BE2C (cell line): ENCODE results near the gene NOVA2.

Source experiments
- DNase-seq: peaks from one replicate; pipeline ENCODE4 v3.0.0-alpha.2; 2020
- H3K27me3 ChIP-seq: fragments of 250-450 bp; sonication (Bioruptor Pico); 2 replicates; pipeline ENCODE4 v1.5.1; 2020; ENCODE audit warnings: mild to moderate bottlenecking
- H3K36me3 ChIP-seq: fragments of 250-450 bp; sonication (Bioruptor Pico); 2 replicates; pipeline ENCODE4 v1.5.1; 2020; ENCODE audit warnings: mild to moderate bottlenecking
- H3K4me1 ChIP-seq: fragments of 250-450 bp; sonication (Bioruptor Pico); 2 replicates; pipeline ENCODE4 v1.5.1; 2020
- H3K4me3 ChIP-seq: 2 replicates; pipeline ENCODE4 v1.5.1; 2011; ENCODE audit warnings: low read depth, low read length
- H3K9me3 ChIP-seq: fragments of 250-450 bp; sonication (Bioruptor Pico); 2 replicates; pipeline ENCODE4 v1.5.1; 2020
- TF ChIP-seq, protein P1 (sequence below): IDR thresholded peaks from 2 replicates; pipeline ENCODE4 v1.5.1; 2012; ENCODE audit warnings: mild to moderate bottlenecking, low read depth, low read length

The NOVA2 gene

DNA sequence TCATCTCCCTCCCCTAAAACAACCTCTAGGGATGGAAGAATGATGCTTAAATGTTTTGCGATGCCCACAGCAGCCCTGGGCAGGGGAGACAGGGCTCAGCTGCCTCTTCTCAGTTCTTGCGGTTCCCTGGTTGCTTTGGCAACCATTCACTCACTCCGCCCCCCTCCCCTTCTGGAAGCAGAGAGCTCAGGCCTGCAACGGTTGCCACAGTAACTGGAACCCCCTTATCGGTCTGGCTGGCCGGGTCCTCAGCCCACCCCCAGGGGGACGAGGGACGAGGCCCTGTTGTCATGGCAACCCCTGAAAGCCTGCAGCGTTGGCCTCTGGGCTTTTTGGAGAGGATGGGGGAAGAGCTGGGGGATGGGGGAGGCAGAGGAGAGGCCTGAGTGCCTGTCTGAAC lies 19.5 kb downstream of the NOVA2 start:
- Histone ChIP-seq H3K9me3 (no peaks in the 10 kb centered on the region), H3K27me3 (no peaks in the 10 kb centered on the region), H3K4me1 (peaks cover 19% of the 10 kb centered on the region), H3K36me3 (peaks cover 8% of the 10 kb centered on the region), H3K4me3 (peak overlapping the region; percentile 19)
- TF ChIP-seq, protein P1, sequence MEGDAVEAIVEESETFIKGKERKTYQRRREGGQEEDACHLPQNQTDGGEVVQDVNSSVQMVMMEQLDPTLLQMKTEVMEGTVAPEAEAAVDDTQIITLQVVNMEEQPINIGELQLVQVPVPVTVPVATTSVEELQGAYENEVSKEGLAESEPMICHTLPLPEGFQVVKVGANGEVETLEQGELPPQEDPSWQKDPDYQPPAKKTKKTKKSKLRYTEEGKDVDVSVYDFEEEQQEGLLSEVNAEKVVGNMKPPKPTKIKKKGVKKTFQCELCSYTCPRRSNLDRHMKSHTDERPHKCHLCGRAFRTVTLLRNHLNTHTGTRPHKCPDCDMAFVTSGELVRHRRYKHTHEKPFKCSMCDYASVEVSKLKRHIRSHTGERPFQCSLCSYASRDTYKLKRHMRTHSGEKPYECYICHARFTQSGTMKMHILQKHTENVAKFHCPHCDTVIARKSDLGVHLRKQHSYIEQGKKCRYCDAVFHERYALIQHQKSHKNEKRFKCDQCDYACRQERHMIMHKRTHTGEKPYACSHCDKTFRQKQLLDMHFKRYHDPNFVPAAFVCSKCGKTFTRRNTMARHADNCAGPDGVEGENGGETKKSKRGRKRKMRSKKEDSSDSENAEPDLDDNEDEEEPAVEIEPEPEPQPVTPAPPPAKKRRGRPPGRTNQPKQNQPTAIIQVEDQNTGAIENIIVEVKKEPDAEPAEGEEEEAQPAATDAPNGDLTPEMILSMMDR = no peak
- peak; percentile 85 for DNase-seq

DNA sequence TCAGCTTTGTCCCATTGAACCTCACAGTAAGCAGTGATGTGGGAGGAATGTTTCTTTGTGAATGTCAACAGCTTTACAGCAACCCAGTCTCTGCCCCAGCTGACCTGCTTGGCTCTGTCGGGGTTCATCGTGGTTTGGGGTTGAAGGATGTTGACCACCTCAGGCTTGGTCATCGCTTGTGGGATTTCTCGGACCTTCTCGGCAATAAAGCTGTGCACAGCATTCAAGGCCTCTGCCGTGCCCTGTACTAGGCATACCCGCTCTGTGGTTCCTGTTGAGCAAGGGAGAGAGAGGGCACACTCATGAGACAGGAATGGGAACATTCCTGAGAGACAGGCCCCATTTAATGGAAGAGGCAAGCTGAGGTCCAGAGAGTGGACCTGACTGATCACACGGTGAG lies 20.0 kb downstream of the NOVA2 start:
- Histone ChIP-seq H3K4me3 (peak overlapping the region; percentile 19), H3K4me1 (peaks cover 19% of the 10 kb centered on the region), H3K9me3 (no peaks in the 10 kb centered on the region), H3K36me3 (peaks cover 8% of the 10 kb centered on the region), H3K27me3 (no peaks in the 10 kb centered on the region)
- no peak for DNase-seq
- TF ChIP-seq, protein P1 = no peak

DNA sequence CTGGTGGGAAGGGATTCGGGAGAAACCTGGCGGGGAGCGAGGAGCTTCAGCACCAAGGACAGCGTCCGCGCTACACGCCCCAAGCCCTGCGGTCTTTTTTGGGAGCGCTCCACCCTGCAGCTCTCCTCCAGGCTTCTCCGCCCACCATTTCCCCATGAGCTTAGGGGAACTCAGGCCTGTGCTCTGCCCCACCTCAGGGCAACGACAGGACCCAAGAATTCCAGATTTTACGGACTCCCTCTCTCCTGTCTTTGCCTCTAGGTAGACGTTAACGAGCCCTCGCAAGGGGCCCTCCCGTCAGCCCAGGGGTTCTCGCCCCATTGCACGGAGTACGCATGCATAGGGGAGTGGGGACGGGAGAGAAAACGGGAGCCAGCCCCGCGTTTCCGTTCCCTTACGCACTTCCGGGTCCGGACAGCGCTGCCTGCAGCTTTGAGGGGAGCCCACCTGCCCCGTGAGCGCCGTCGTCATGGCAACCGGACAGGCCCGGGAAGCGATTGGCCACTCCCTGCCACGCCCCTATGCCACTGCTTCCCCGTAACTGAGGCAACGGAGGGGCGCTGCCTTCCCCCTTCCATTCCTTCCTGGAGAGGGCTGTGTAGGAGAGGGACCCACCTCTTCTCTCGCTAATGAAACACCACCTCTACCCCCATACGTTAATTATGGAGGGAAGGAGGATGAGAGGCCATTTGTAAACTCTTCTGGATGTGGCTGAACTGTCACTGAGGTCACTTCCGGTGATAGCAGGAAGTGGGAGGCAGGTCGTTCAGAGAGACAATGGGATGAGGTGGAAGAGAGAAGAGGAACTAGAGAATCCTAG lies 20.8 kb downstream of the NOVA2 start:
- peaks cover 8% of the 10 kb centered on the region for H3K36me3 ChIP-seq
- TF ChIP-seq, protein P1 = no peak
- H3K27me3 ChIP-seq = no peaks in the 10 kb centered on the region
- H3K4me1 ChIP-seq = peaks cover 19% of the 10 kb centered on the region
- no peak for DNase-seq
- H3K9me3 ChIP-seq = no peaks in the 10 kb centered on the region
- no peak overlapping the region for H3K4me3 ChIP-seq

DNA sequence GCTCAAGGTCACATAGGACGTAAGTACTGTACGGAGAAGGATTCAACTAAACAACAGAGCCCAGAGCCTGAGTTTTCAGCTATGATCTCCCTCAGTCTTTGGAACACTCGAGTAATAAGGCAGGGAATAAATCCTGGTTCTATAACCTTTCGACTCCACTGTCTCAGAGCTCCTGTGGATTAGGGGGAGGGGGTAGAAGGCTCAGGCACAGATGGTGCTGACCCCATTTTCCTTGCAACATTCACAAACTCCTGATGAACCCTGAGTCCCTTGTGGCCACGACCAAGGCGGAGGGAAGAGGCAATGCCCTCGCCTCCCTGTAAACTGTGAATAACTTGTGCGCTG lies 21.4 kb downstream of the NOVA2 start:
- Histone ChIP-seq H3K27me3 (no peaks in the 10 kb centered on the region), H3K4me3 (no peak overlapping the region), H3K36me3 (peaks cover 8% of the 10 kb centered on the region), H3K4me1 (peaks cover 19% of the 10 kb centered on the region), H3K9me3 (no peaks in the 10 kb centered on the region)
- TF ChIP-seq, protein P1 = no peak
- DNase-seq = no peak

DNA sequence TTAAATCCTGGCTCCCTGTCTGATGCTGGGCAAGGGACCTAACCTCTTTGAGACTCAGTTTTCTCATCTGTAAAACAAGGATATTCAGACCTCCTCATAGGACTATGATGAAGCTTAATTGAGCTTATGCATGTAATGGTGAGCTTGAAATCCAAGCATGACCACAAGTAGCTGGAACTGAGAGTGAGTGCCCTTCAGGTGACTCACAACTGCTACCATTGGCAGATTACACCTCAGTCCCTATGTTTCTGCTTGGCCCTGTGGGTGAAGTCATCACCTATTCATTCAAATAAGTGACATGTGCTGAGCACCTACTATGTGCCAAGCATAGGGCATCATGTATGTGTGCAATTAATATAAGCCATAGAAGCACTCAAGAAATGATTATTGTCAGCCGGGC lies 25.7 kb downstream of the NOVA2 start:
- Histone ChIP-seq H3K9me3 (no peaks in the 10 kb centered on the region), H3K27me3 (no peaks in the 10 kb centered on the region), H3K36me3 (peaks cover 3% of the 10 kb centered on the region; the same call in 1 of the 2 replicates), H3K4me1 (no peaks in the 10 kb centered on the region), H3K4me3 (no peak overlapping the region)
- TF ChIP-seq, protein P1 = no peak
- DNase-seq = no peak

DNA sequence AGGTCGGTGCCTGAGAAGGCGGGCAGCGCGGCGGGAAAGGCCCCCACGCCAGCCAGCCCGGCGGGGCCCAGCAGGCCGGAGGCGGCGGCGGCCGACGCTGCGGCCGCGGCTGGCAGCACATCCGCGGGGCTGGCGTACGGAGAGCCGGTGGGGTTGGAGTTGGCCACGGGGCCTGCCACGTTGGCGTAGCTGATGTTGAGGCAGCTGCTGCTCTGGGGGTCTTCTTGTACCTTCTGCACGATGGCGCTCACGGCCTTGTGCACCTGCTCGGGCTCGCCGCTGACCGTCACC lies 33.2 kb downstream of the NOVA2 start:
- Histone ChIP-seq H3K9me3 (no peaks in the 10 kb centered on the region), H3K4me1 (no peaks in the 10 kb centered on the region), H3K4me3 (no peak overlapping the region), H3K36me3 (no peaks in the 10 kb centered on the region), H3K27me3 (no peaks in the 10 kb centered on the region)
- TF ChIP-seq, protein P1 = no peak
- DNase-seq = no peak
